Stomach (tissue), 4 donors: Measurements from ENCODE around the gene TMPRSS11D.

Experiments
- EP300 ChIP-seq: sonication (generic); formaldehyde crosslinking; IDR thresholded peaks from one replicate; pipeline ENCODE4 v1.6.1; 2017; ENCODE audit warnings: antibody characterized with exemption
- POLR2A ChIP-seq, 4 donors: fragments of 450-650 bp; IDR thresholded peaks; one replicate each; pipeline ENCODE4 v1.6.1; 2016; ENCODE audit warnings: antibody characterized with exemption in 4 of 4, control low read depth in 2 of 4, mild to moderate bottlenecking in 1 of 4, moderate library complexity in 1 of 4
- POLR2AphosphoS5 ChIP-seq, 3 donors: sonication (generic); formaldehyde crosslinking; IDR thresholded peaks; one replicate each; pipeline ENCODE4 v1.6.1; 2016; ENCODE audit warnings: antibody characterized with exemption in 3 of 3
- TF ChIP-seq, protein P1 (sequence below), 7 experiments: fragments of 450-650 bp in 4 of 7; fragments of 200-600 bp in 3 of 7; sonication (generic) in 3 of 7; IDR thresholded peaks; one replicate each; pipeline ENCODE4 v1.5.1; 2016 to 2019; ENCODE audit warnings: antibody characterized with exemption in 7 of 7, control low read depth in 2 of 7, mild to moderate bottlenecking in 1 of 7

DNA sequence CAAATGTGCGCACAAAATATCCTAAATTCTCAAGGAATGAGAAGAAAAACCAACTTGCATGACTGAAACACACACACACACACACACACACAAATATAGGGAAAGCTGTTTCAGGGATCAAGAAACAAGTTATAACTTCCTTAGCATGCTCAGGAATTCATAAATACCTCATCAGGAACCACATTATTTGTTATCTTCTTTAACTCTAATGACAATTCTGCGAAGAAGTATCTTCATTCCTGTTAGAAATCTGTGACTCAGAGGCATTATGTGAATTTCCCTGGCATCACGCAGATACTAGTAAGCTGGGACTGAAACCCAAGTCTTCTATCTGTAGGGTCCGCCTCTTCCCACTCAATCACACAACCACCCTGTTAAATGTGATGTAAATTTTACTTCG, 49.2 kb upstream of the TMPRSS11D start:
- TF ChIP-seq POLR2A (IDR thresholded peaks at IDR 0.05) (no peak), POLR2AphosphoS5 (IDR thresholded peaks at IDR 0.05) (no peak), EP300 (no peak)
- TF ChIP-seq, protein P1, sequence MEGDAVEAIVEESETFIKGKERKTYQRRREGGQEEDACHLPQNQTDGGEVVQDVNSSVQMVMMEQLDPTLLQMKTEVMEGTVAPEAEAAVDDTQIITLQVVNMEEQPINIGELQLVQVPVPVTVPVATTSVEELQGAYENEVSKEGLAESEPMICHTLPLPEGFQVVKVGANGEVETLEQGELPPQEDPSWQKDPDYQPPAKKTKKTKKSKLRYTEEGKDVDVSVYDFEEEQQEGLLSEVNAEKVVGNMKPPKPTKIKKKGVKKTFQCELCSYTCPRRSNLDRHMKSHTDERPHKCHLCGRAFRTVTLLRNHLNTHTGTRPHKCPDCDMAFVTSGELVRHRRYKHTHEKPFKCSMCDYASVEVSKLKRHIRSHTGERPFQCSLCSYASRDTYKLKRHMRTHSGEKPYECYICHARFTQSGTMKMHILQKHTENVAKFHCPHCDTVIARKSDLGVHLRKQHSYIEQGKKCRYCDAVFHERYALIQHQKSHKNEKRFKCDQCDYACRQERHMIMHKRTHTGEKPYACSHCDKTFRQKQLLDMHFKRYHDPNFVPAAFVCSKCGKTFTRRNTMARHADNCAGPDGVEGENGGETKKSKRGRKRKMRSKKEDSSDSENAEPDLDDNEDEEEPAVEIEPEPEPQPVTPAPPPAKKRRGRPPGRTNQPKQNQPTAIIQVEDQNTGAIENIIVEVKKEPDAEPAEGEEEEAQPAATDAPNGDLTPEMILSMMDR (IDR thresholded peaks at IDR 0.05), result no peak
